CD1c-positive myeloid dendritic cell (primary cell): Measurements from ENCODE around the gene ZBTB44.
A peak's percentile ranks its signal among the peaks of the same experiment; 100 is the strongest.
"Not testable (repeated sequence)": the region's sequence is repeated elsewhere in the genome, so short reads cannot be mapped to it uniquely, and the experiment has no call there.

Experiments
- DNase-seq: peaks from one replicate; pipeline ENCODE4 v3.0.0-alpha.2; 2016; ENCODE audit errors: extremely low spot score

The ZBTB44 gene

GRCh38 chr11:130314750-130315285, at the start of gene ZBTB44:
ZBTB44 (minus strand) TSS chr11:130314917; CDS start chr11:130261873, 53,044 bp downstream.
- DNase-seq: peak; percentile 93

GRCh38 chr11:130359419-130359818, 44.7 kb upstream of the ZBTB44 start:
- no peak for DNase-seq

- no peak for DNase-seq
Measured at GRCh38 chr11:130358398-130358797, 43.7 kb upstream of the ZBTB44 start.

GRCh38 chr11:130347261-130347660, 32.5 kb upstream of the ZBTB44 start:
- DNase-seq: no peak

- DNase-seq: no peak
Measured at GRCh38 chr11:130344841-130345240, 30.1 kb upstream of the ZBTB44 start.

GRCh38 chr11:130340671-130341319, 26.1 kb upstream of the ZBTB44 start:
- no peak for DNase-seq

- DNase-seq: no peak
Measured at GRCh38 chr11:130338667-130339066, 23.9 kb upstream of the ZBTB44 start.

- no peak for DNase-seq
Measured at GRCh38 chr11:130337281-130338089, 22.8 kb upstream of the ZBTB44 start.

GRCh38 chr11:130331397-130331796, 16.7 kb upstream of the ZBTB44 start:
- not testable (repeated sequence) for DNase-seq

GRCh38 chr11:130330101-130330684, 15.5 kb upstream of the ZBTB44 start:
- no peak for DNase-seq

GRCh38 chr11:130328420-130328819, 13.7 kb upstream of the ZBTB44 start:
- no peak for DNase-seq

- no peak for DNase-seq
Measured at GRCh38 chr11:130327716-130328115, 13.0 kb upstream of the ZBTB44 start.

- DNase-seq: no peak
Measured at GRCh38 chr11:130325691-130326090, 11.0 kb upstream of the ZBTB44 start.

GRCh38 chr11:130323452-130324450, 9.0 kb upstream of the ZBTB44 start:
- DNase-seq: no peak

GRCh38 chr11:130322126-130322525, 7.4 kb upstream of the ZBTB44 start:
- no peak for DNase-seq

GRCh38 chr11:130318031-130318673, 3.4 kb upstream of the ZBTB44 start:
- DNase-seq: no peak

GRCh38 chr11:130315354-130315970, 745 bp upstream of the ZBTB44 start:
- DNase-seq: peak; percentile 17

GRCh38 chr11:130314184-130314749, 450 bp downstream of the ZBTB44 start:
- DNase-seq: peak; percentile 65

- peak; percentile 11 for DNase-seq
Measured at GRCh38 chr11:130313383-130314183, 1.1 kb downstream of the ZBTB44 start.
